Activated T-cell treated with anti-CD3 and anti-CD28 coated beads, Interleukin-2, amount 50 U/mL, for 48 hours (primary cell): ENCODE data around the gene MXRA8.
"Not testable (repeated sequence)": the region's sequence is repeated elsewhere in the genome, so short reads cannot be mapped to it uniquely, and the experiment has no call there.

Experiments
- DNase-seq, 2 experiments: peaks; one replicate each; pipeline ENCODE4 v3.0.0-alpha.2; 2020

Gene MXRA8

GRCh38 chr1:1358433-1359271, at the start of gene MXRA8:
MXRA8 (minus strand) TSS chr1:1358555; CDS start chr1:1358504, 51 bp downstream.
- no peak for DNase-seq

GRCh38 chr1:1407636-1408318, 49.4 kb upstream of the MXRA8 start:
- peak in 1 of 2 experiments; percentile 48 for DNase-seq

GRCh38 chr1:1406821-1407635, 48.7 kb upstream of the MXRA8 start, which contains the start of gene MRPL20:
MRPL20 (minus strand) TSS chr1:1407293; CDS start chr1:1407217, 76 bp downstream.
- DNase-seq, result peak; percentile 97

- no peak for DNase-seq
These were observed 47.9 kb upstream of the MXRA8 start for GRCh38 chr1:1406101-1406820.

- DNase-seq, result no peak
These were observed 45.3 kb upstream of the MXRA8 start for GRCh38 chr1:1403653-1404052.

GRCh38 chr1:1402901-1403392, 44.6 kb upstream of the MXRA8 start:
- not testable (repeated sequence) for DNase-seq

GRCh38 chr1:1402072-1402900, 43.9 kb upstream of the MXRA8 start:
- DNase-seq, result peak; percentile 67 to 68

GRCh38 chr1:1401457-1402010, 43.2 kb upstream of the MXRA8 start:
- DNase-seq, result no peak

GRCh38 chr1:1400576-1401456, 42.5 kb upstream of the MXRA8 start:
- no peak for DNase-seq

GRCh38 chr1:1399872-1400575, 41.7 kb upstream of the MXRA8 start:
- DNase-seq, result peak in 1 of 2 experiments; percentile 62

GRCh38 chr1:1399187-1399871, 41.0 kb upstream of the MXRA8 start, which contains the start of gene CCNL2:
CCNL2 (minus strand) TSS chr1:1399335; CDS start chr1:1399306, 29 bp downstream.
- peak; percentile 99 to 100 for DNase-seq

- DNase-seq, result no peak
These were observed 40.4 kb upstream of the MXRA8 start for GRCh38 chr1:1398677-1399186.

GRCh38 chr1:1397839-1398523, 39.6 kb upstream of the MXRA8 start:
- no peak for DNase-seq

- DNase-seq, result no peak
These were observed 36.8 kb upstream of the MXRA8 start for GRCh38 chr1:1395166-1395565.

- DNase-seq, result no peak
These were observed 35.8 kb upstream of the MXRA8 start for GRCh38 chr1:1394116-1394515.

GRCh38 chr1:1393428-1393827, 35.1 kb upstream of the MXRA8 start:
- no peak for DNase-seq

GRCh38 chr1:1393014-1393413, 34.7 kb upstream of the MXRA8 start:
- DNase-seq, result no peak

- DNase-seq, result no peak
These were observed 32.9 kb upstream of the MXRA8 start for GRCh38 chr1:1391225-1391624.
